BJ (cell line): ENCODE measurements around the gene NPTX1. TPM values are rescaled to one million over a fixed set of nuclear protein-coding genes. Genes with fewer than 3 reads are reported as not detected.

Source experiments
- CTCF ChIA-PET: fragments of 350-600 bp; formaldehyde crosslinking; extraction: SDS; loops from one replicate; lab custom pipeline; 2021; ENCODE audit warnings: antibody characterized with exemption, inconsistent platforms; lab: Yijun Ruan, JAX
- POLR2A ChIA-PET: fragments of 300-600 bp; sonication (Branson Sonifier 250); formaldehyde crosslinking; extraction: SDS; loops from one replicate; lab custom pipeline; 2021; ENCODE audit warnings: antibody characterized with exemption; lab: Charles Lee
- DNase-seq: peaks from one replicate; pipeline ENCODE4 v3.0.0-alpha.2; 2011; ENCODE audit warnings: low read depth
- H3K27me3 ChIP-seq: 2 replicates; pipeline ENCODE4 v1.6.0; 2011; ENCODE audit warnings: low read length; ENCODE audit not compliant: control insufficient read depth, insufficient read depth
- H3K36me3 ChIP-seq: 2 replicates; pipeline ENCODE4 v1.5.1; 2011; ENCODE audit warnings: low read length; ENCODE audit not compliant: control insufficient read depth, insufficient read depth
- H3K4me3 ChIP-seq: 2 replicates; pipeline ENCODE4 v1.5.1; 2011; ENCODE audit warnings: low read depth, mild to moderate bottlenecking, control low read depth, low read length
- polyA plus RNA-seq: library from polyadenylated mRNA; depleted of rRNA; stranded (reverse); fragments of >200 nt; gene quantifications from 2 replicates; pipeline ENCODE4 v1.2.3, GENCODE V29; 2011
- TF ChIP-seq, protein P1 (sequence below): IDR thresholded peaks from 2 replicates; pipeline ENCODE4 v1.5.1; 2011; ENCODE audit warnings: low read depth, mild to moderate bottlenecking, control low read depth, inconsistent platforms, low read length, moderate library complexity; ENCODE audit not compliant: insufficient read depth

Gene NPTX1
- polyA plus RNA-seq, 1 experiment, result 0.43 TPM

DNA sequence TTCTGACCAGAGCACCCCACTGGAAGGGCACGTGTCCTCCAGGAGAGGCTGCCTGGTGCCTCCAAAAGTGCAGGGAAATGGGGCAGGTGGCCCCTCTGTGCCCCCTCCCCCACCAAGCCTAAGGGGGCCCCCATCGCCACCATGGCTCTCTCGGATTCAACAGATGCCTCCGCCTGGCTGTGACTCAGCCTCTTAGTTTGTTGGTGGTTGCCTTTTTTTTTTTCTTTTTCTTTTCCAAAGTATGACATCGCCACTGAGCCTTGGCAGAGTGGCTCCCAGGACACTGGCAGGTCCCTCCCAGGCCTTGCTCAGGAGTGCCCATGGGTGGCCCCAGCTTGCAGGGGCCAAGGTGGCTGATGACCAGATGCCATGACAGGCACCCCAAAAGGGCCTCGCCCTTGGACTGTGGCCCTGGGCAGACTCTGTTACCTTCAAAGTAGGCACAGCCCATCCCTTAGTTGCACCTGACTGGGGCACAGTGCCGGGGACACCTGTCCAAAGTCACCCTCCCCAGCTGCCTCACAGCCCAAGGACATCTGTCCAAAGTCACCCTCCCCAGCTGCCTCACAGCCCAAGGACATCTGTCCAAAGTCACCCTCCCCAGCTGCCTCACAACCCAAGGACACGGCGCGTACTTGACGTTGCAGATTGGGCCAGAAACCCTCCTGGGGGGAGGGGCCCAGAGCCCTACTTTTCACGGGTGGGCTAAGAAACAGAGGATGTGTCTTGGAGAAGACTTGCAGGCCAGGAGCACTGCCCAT is 29.6 kb downstream of the NPTX1 start:
- DNase-seq, result no peak
- TF ChIP-seq, protein P1, sequence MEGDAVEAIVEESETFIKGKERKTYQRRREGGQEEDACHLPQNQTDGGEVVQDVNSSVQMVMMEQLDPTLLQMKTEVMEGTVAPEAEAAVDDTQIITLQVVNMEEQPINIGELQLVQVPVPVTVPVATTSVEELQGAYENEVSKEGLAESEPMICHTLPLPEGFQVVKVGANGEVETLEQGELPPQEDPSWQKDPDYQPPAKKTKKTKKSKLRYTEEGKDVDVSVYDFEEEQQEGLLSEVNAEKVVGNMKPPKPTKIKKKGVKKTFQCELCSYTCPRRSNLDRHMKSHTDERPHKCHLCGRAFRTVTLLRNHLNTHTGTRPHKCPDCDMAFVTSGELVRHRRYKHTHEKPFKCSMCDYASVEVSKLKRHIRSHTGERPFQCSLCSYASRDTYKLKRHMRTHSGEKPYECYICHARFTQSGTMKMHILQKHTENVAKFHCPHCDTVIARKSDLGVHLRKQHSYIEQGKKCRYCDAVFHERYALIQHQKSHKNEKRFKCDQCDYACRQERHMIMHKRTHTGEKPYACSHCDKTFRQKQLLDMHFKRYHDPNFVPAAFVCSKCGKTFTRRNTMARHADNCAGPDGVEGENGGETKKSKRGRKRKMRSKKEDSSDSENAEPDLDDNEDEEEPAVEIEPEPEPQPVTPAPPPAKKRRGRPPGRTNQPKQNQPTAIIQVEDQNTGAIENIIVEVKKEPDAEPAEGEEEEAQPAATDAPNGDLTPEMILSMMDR, result no peak
- POLR2A ChIA-PET, result no interaction called here
- no peaks in the 10 kb centered on the region for H3K36me3 ChIP-seq
- H3K4me3 ChIP-seq, result no peak overlapping the region
- CTCF ChIA-PET, result interaction anchor here (0.6 kb wide), 2 partner anchors 12 to 59 kb away, joined by 3 read pairs; no protein-coding TSS in a partner anchor
- H3K27me3 ChIP-seq, result peaks cover 12% of the 10 kb centered on the region

DNA sequence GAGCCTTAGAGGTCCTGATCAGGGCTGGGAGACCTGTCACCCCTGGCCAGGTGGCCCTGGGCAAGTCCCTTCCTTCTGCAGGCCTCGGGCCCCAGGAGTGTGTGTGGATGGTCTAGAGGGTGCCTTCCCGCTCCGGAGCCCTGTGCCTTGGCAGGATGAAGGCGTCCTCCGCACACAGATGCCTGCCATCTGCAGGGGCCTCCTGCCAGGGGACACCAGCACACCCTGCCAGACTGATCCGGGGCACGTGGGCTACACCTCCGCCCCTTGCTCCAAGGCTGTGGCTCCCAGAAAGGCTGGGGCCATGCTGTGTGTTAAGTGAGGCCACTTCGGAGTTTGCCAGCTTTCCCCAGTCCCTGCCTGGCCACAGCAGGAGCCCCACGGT is 30.7 kb downstream of the NPTX1 start:
- no peaks in the 10 kb centered on the region for H3K36me3 ChIP-seq
- no peak overlapping the region for H3K4me3 ChIP-seq
- POLR2A ChIA-PET, result no interaction called here
- H3K27me3 ChIP-seq, result peaks cover 12% of the 10 kb centered on the region
- TF ChIP-seq, protein P1, result no peak
- no peak for DNase-seq
- CTCF ChIA-PET, result interaction anchor here (1.2 kb wide), 1 partner anchor 19 kb away, joined by 3 read pairs; no protein-coding TSS in a partner anchor

DNA sequence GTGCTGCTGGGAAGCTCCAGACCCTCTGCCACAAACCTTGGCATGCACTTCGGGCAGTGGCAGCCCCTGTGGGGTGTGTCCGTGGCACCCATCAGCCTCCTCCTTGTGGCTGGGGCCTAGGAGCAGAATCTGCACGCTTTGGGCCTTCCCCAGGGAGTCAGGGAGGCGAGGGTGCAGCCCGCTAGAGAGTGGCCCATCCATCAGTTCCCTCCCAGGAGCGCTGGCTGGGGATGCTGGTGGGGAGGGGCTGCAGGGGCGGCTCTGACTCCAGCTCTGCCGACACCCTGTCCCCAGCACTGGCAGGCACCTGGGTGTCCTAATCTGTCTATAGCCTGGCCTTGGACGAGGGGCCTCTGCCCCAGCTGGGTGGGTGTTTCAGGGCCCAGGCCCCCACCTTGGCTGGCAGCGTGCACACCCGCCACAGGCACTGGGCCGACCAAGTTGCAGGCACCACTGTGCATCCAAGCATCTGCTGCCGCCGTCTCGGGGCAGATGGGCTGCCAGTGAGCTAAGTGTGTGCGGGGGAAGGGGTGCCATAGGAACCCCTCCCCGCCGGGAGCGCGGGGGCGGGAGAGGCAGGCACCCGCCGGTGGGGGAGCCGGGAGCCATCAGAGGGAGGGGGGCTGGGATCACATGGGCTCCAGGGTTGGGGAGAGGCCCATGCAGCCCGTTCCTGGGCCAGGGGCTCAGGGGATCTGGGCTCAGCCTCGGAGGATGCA is 31.2 kb downstream of the NPTX1 start:
- Histone ChIP-seq H3K27me3 (peaks cover 12% of the 10 kb centered on the region), H3K36me3 (no peaks in the 10 kb centered on the region), H3K4me3 (no peak overlapping the region)
- TF ChIP-seq, protein P1, result no peak
- ChIA-PET POLR2A (no interaction called here), CTCF (interaction anchor here (1.2 kb wide), 1 partner anchor 18 kb away, joined by 3 read pairs; no protein-coding TSS in a partner anchor)
- no peak for DNase-seq

DNA sequence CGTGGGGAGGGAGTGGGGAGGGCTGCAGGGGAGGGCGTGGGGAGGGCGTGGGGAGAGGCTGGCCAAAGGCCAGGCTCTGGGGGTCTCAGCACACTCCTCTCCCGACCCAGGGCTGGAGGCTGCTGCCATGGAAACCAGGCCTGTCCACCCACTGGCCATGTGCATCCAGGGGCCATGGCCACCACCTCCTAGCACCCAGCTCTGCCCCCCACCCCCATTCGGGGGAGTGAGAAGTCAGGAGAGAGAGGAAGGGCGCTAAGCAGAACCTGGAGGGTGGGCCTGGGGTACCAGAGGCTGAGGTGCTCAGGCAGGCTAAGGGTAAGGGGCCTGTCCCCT is 31.8 kb downstream of the NPTX1 start:
- ChIA-PET POLR2A (no interaction called here), CTCF (interaction anchor here (1.2 kb wide), 1 partner anchor 18 kb away, joined by 3 read pairs; no protein-coding TSS in a partner anchor)
- Histone ChIP-seq H3K27me3 (peaks cover 12% of the 10 kb centered on the region), H3K4me3 (no peak overlapping the region), H3K36me3 (no peaks in the 10 kb centered on the region)
- DNase-seq, result no peak
- TF ChIP-seq, protein P1, result no peak

DNA sequence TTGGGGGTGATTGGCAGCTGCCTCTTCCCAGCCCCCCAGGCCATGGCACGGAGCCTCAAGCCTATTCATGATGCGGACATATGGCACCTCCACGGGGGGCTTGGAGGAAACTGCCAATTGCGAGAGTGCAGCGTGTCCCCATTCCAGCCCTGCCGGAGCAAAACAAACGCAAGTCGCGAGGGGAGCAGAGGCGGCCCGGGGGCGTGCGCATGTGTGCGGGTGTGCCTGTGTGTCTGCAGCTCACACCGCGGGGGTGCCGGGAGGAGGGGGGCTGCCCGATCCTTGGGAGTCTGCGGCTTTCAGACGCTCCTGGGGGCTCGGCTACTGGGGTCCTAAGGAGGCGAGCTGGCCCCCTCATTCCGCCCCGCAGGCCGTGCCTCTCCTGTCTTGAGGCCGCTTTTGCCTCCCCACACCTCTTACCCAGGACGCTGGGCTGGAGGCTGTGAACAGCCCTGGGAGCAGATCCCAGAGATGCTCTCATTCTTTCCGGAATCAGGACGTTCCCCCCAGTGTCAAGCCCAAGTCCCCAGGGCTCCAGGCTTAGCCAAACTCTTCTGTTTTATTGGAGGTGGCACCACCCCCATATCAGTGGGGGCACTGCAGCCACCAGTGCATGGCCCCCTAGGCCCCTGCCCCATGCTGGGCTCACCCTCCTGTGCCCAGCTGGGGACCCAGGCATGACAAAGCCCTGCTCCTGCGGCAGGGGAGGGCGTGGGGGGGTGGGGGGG is 32.3 kb downstream of the NPTX1 start:
- ChIA-PET POLR2A (no interaction called here), CTCF (no interaction called here)
- TF ChIP-seq, protein P1, result no peak
- H3K36me3 ChIP-seq, result no peaks in the 10 kb centered on the region
- H3K27me3 ChIP-seq, result peaks cover 12% of the 10 kb centered on the region
- no peak overlapping the region for H3K4me3 ChIP-seq
- no peak for DNase-seq
